GM23338 (cell line): ENCODE measurements around the gene SH3D19. TPM values are rescaled to one million over a fixed set of nuclear protein-coding genes. Genes with fewer than 3 reads are reported as not detected.

ENCODE experiments used
- ATAC-seq: fragments of 200-7000 bp; cut with Tn5 transposase; 3 replicates; pipeline ENCODE4 v1.9.1; 2020
- DNase-seq: peaks from one replicate; pipeline ENCODE4 v3.0.0-alpha.2; 2015; ENCODE audit warnings: low spot score
- H2AFZ ChIP-seq: fragments of 200-600 bp; sonication (generic); 2 replicates; pipeline ENCODE4 v1.8.0; 2016; ENCODE audit warnings: antibody characterized with exemption, mild to moderate bottlenecking, moderate library complexity
- H3F3A ChIP-seq: fragments of 200-600 bp; sonication (generic); replicated peaks from 2 replicates; pipeline ENCODE4 v1.8.0; 2017; ENCODE audit warnings: antibody characterized with exemption, mixed run types, low read depth
- H3K27ac ChIP-seq: fragments of 200-600 bp; sonication (generic); 2 replicates; pipeline ENCODE4 v1.6.1; 2016; ENCODE audit warnings: low read depth
- H3K27me3 ChIP-seq: fragments of 200-600 bp; sonication (generic); 2 replicates; pipeline ENCODE4 v1.8.0; 2016; ENCODE audit warnings: mild to moderate bottlenecking, mixed run types, moderate library complexity; ENCODE audit not compliant: insufficient read depth
- H3K36me3 ChIP-seq: fragments of 200-600 bp; sonication (generic); 2 replicates; pipeline ENCODE4 v1.8.0; 2016; ENCODE audit warnings: mild to moderate bottlenecking; ENCODE audit not compliant: insufficient read depth
- H3K4me1 ChIP-seq: fragments of 200-600 bp; sonication (generic); 2 replicates; pipeline ENCODE4 v1.8.0; 2016; ENCODE audit warnings: mild to moderate bottlenecking, moderate library complexity; ENCODE audit not compliant: insufficient read depth
- H3K4me2 ChIP-seq: fragments of 200-600 bp; sonication (generic); 2 replicates; pipeline ENCODE4 v1.7.1; 2017; ENCODE audit warnings: mixed run types
- H3K4me3 ChIP-seq: fragments of 200-600 bp; sonication (generic); 2 replicates; pipeline ENCODE4 v1.6.1; 2016; ENCODE audit warnings: mixed run types
- H3K79me2 ChIP-seq: fragments of 200-600 bp; sonication (generic); replicated peaks from 2 replicates; pipeline ENCODE4 v1.8.0; 2017; ENCODE audit warnings: mild to moderate bottlenecking; ENCODE audit not compliant: insufficient read depth
- H3K9me2 ChIP-seq: fragments of 200-600 bp; sonication (generic); 2 replicates; pipeline ENCODE4 v1.8.0; 2017; ENCODE audit not compliant: insufficient read depth
- H4K20me1 ChIP-seq: fragments of 200-600 bp; sonication (generic); replicated peaks from 2 replicates; pipeline ENCODE4 v1.8.0; 2017; ENCODE audit warnings: mild to moderate bottlenecking; ENCODE audit not compliant: insufficient read depth
- H3K27ac Mint-ChIP-seq: 2 replicates; pipeline ENCODE4 v1.8.0; 2020; ENCODE audit warnings: inconsistent platforms, mild to moderate bottlenecking, moderate library complexity, mixed read lengths
- H3K27me3 Mint-ChIP-seq: 3 replicates; pipeline ENCODE4 v1.8.0; 2022; ENCODE audit warnings: low read depth, mild to moderate bottlenecking, moderate library complexity, mixed read lengths, inconsistent platforms; ENCODE audit not compliant: insufficient read depth, poor library complexity
- H3K36me3 Mint-ChIP-seq: 3 replicates; pipeline ENCODE4 v1.8.0; 2021; ENCODE audit warnings: low read depth, mild to moderate bottlenecking, inconsistent platforms, moderate library complexity, mixed read lengths
- H3K4me1 Mint-ChIP-seq: 3 replicates; pipeline ENCODE4 v1.8.0; 2020; ENCODE audit warnings: mild to moderate bottlenecking, inconsistent platforms, mixed read lengths
- H3K4me3 Mint-ChIP-seq: 3 replicates; pipeline ENCODE4 v1.8.0; 2021; ENCODE audit warnings: moderate library complexity, mild to moderate bottlenecking, inconsistent platforms, mixed read lengths
- H3K9me3 Mint-ChIP-seq: 3 replicates; pipeline ENCODE4 v1.8.0; 2020; ENCODE audit warnings: moderate library complexity, mild to moderate bottlenecking, inconsistent platforms, mixed read lengths
- CREB1 ChIP-seq: fragments of 250-450 bp; sonication (Bioruptor Pico); IDR thresholded peaks from 2 replicates; pipeline ENCODE4 v1.5.0; 2020; ENCODE audit warnings: low read depth, mild to moderate bottlenecking, moderate library complexity
- EZH2 ChIP-seq: fragments of 200-600 bp; sonication (generic); IDR thresholded peaks from one replicate; pipeline ENCODE4 v1.8.0; 2017; ENCODE audit warnings: antibody characterized with exemption, mild to moderate bottlenecking, low read depth; ENCODE audit not compliant: unreplicated experiment
- EZH2phosphoT487 ChIP-seq: fragments of 200-600 bp; sonication (generic); IDR thresholded peaks from one replicate; pipeline ENCODE4 v1.8.1; 2018; ENCODE audit warnings: antibody characterized with exemption; ENCODE audit not compliant: unreplicated experiment
- JUNB ChIP-seq: IDR thresholded peaks from one replicate; pipeline ENCODE4 v1.6.1; 2016; ENCODE audit warnings: antibody characterized with exemption; ENCODE audit not compliant: unreplicated experiment
- NANOG ChIP-seq: IDR thresholded peaks from 2 replicates; pipeline ENCODE4 v1.6.1; 2016; ENCODE audit warnings: antibody characterized with exemption, borderline replicate concordance
- REST ChIP-seq: IDR thresholded peaks from one replicate; pipeline ENCODE4 v1.6.1; 2018; ENCODE audit warnings: antibody characterized with exemption; ENCODE audit not compliant: unreplicated experiment
- ZNF114 ChIP-seq: fragments of 250-450 bp; sonication (Bioruptor Pico); IDR thresholded peaks from 2 replicates; pipeline ENCODE4 v1.5.0; 2020; ENCODE audit warnings: mild to moderate bottlenecking, moderate library complexity
- ZNF331 ChIP-seq: fragments of 250-450 bp; sonication (Bioruptor Pico); IDR thresholded peaks from 2 replicates; pipeline ENCODE4 v1.5.0; 2020; ENCODE audit warnings: low read depth, mild to moderate bottlenecking, moderate library complexity
- ZNF462 ChIP-seq: fragments of 250-450 bp; sonication (Bioruptor Pico); IDR thresholded peaks from 2 replicates; pipeline ENCODE4 v1.5.0; 2020; ENCODE audit warnings: mild to moderate bottlenecking, moderate library complexity
- polyA plus RNA-seq: library from polyadenylated mRNA; unstranded; fragments of >200 nt; fragmentation: Nextera tagmentation; extraction: Ambion mirVana; gene quantifications from 2 replicates; pipeline ENCODE4 v1.2.1, GENCODE V29; 2016
- total RNA-seq: library from RNA; depleted of rRNA; stranded (reverse); fragments of >200 nt; shearing (Covaris generic); gene quantifications from 2 replicates; pipeline ENCODE4 v1.2.3, GENCODE V29; 2014
- TF ChIP-seq, protein P1 (sequence below), 2 experiments: fragments of 200-600 bp in 1 of 2; sonication (generic) in 1 of 2; conservative IDR thresholded peaks; 2 replicates each; pipeline versions ENCODE4 v1.5.1 to v1.6.1; 2016 to 2017; ENCODE audit warnings: antibody characterized with exemption in 2 of 2, low read depth in 2 of 2, mild to moderate bottlenecking in 2 of 2, moderate library complexity in 1 of 2

The SH3D19 gene
- total and polyA plus RNA-seq, 2 experiments from 2014 or later = 25.3 to 57.4 TPM

GRCh38 chr4:151323667-151324066 is 1.7 kb downstream of the SH3D19 start:
- H3K79me2 ChIP-seq = peaks cover 55% of the 10 kb centered on the region
- no peaks in the 10 kb centered on the region for H3K9me2 ChIP-seq
- H2AFZ ChIP-seq = no peak overlapping the region

More at GRCh38 chr4:151323667-151324066, 1.7 kb downstream of the SH3D19 start:
- TF ChIP-seq EZH2phosphoT487 (no peak), CREB1 (CRISPR knock-in tag) (no peak), ZNF331 (CRISPR knock-in tag) (no peak), NANOG (no peak), ZNF114 (no peak), EZH2 (no peak), REST (no peak), JUNB (no peak), ZNF462 (CRISPR knock-in tag) (no peak)
- TF ChIP-seq, protein P1, sequence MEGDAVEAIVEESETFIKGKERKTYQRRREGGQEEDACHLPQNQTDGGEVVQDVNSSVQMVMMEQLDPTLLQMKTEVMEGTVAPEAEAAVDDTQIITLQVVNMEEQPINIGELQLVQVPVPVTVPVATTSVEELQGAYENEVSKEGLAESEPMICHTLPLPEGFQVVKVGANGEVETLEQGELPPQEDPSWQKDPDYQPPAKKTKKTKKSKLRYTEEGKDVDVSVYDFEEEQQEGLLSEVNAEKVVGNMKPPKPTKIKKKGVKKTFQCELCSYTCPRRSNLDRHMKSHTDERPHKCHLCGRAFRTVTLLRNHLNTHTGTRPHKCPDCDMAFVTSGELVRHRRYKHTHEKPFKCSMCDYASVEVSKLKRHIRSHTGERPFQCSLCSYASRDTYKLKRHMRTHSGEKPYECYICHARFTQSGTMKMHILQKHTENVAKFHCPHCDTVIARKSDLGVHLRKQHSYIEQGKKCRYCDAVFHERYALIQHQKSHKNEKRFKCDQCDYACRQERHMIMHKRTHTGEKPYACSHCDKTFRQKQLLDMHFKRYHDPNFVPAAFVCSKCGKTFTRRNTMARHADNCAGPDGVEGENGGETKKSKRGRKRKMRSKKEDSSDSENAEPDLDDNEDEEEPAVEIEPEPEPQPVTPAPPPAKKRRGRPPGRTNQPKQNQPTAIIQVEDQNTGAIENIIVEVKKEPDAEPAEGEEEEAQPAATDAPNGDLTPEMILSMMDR (conservative IDR thresholded peaks at IDR 0.05; ENCODE audit: low read depth in 2 of 2) = no peak
- no peaks in the 10 kb centered on the region for H3K27me3 ChIP-seq
- no peaks in the 10 kb centered on the region for H3K9me3 Mint-ChIP-seq
- no peaks in the 10 kb centered on the region; the same call in 1 of the 2 replicates for H4K20me1 ChIP-seq
- DNase-seq (no peak), ATAC-seq (no peak)
- H3K4me3 Mint-ChIP-seq = peak overlapping the region; percentile 88
- peaks cover 39% of the 10 kb centered on the region for H3K4me1 Mint-ChIP-seq
- 0 out of 3 replicates have a peak, but pooled peaks cover 4% of the 10 kb centered on the region for H3K36me3 Mint-ChIP-seq
- H3K4me3 ChIP-seq = peak overlapping the region; percentile 77
- H3K4me2 ChIP-seq = peak overlapping the region; percentile 69
- no peaks in the 10 kb centered on the region for H3K36me3 ChIP-seq
- H3F3A ChIP-seq = no peaks in the 10 kb centered on the region
- H3K27me3 Mint-ChIP-seq = peaks cover 4% of the 10 kb centered on the region
- H3K4me1 ChIP-seq = peaks cover 26% of the 10 kb centered on the region
- no peak overlapping the region; the same call in 1 of the 2 replicates for H3K27ac ChIP-seq
- no peak overlapping the region; the same call in 1 of the 2 replicates for H3K27ac Mint-ChIP-seq
